Heart right ventricle (tissue), 16 donors: ENCODE data around the gene N4BP3. TPM values are rescaled to one million over a fixed set of nuclear protein-coding genes. Genes with fewer than 3 reads are reported as not detected.

Source experiments
- ATAC-seq, 8 donors: fragments of 200-7000 bp; cut with Tn5 transposase; one replicate each; pipeline ENCODE4 v1.9.1; 2020; ENCODE audit warnings: mild to moderate bottlenecking in 8 of 8, moderate library complexity in 8 of 8, moderate number of reproducible peaks in 1 of 8
- DNase-seq, 2 donors: peaks; one replicate each; pipeline ENCODE4 v3.0.0-alpha.2; 2020
- H3K27ac ChIP-seq, 10 donors: fragments of 200-600 bp; sonication (generic) in 2 of 10; one replicate each; pipeline versions ENCODE4 v1.5.0 to v1.8.0; 2020 to 2022; ENCODE audit warnings: mild to moderate bottlenecking in 3 of 10
- H3K27me3 ChIP-seq, 7 donors: fragments of 200-600 bp; one replicate each; pipeline ENCODE4 v1.8.0; 2021 to 2022; ENCODE audit warnings: mild to moderate bottlenecking in 2 of 7
- H3K36me3 ChIP-seq, 9 donors: fragments of 200-600 bp; sonication (generic) in 1 of 9; one replicate each; pipeline versions ENCODE4 v1.5.0 to v1.8.0; 2020 to 2022; ENCODE audit warnings: mild to moderate bottlenecking in 2 of 9
- H3K4me1 ChIP-seq, 9 donors: fragments of 200-600 bp; sonication (generic) in 1 of 9; one replicate each; pipeline versions ENCODE4 v1.5.0 to v1.8.0; 2020 to 2022; ENCODE audit warnings: mild to moderate bottlenecking in 4 of 9
- H3K4me3 ChIP-seq, 10 donors: fragments of 200-600 bp; sonication (generic) in 2 of 10; one replicate each; pipeline versions ENCODE4 v1.5.0 to v1.8.0; 2020 to 2022; ENCODE audit warnings: mild to moderate bottlenecking in 7 of 10, moderate library complexity in 2 of 10
- H3K9me3 ChIP-seq, 11 donors: fragments of 200-600 bp in 10 of 11; sonication (generic) in 2 of 11; one replicate each; pipeline versions ENCODE4 v1.5.0 to v1.8.0; 2013 to 2022; ENCODE audit warnings: mild to moderate bottlenecking in 2 of 11, control low read depth in 1 of 11, moderate library complexity in 1 of 11
- WGBS, 2 donors: extraction: QIAGEN DNeasy Blood & Tissue Kit; methylation state at CpG; one replicate each; pipeline ENCODE4 v1.1.7; 2013; ENCODE audit warnings: inconsistent platforms in 1 of 2; 5-methylcytosine and 5-hydroxymethylcytosine counted together
- intact Hi-C, 10 donors: fragments of 100-400 bp; cut with DNase I; formaldehyde crosslinking; loops; one replicate each; pipeline versions ENCODE4 v1.11.1 to v1.14.2; 2022
- polyA plus RNA-seq, 2 donors: library from polyadenylated mRNA; stranded (reverse); fragments of 200-250 nt; gene quantifications; one replicate each; pipeline ENCODE4 v1.2.3, GENCODE V29; 2013
- total RNA-seq, 10 donors: library from RNA; stranded (reverse); fragmentation: NEBNext Ultra II Directional in 3 of 10; extraction: Animal tissue kit (Norgen Biotek cat#: 25700) in 3 of 10; gene quantifications; one replicate each; pipeline versions ENCODE4 v1.2.1 to v1.2.4, GENCODE V29; 2021 to 2023
- TF ChIP-seq, protein P1 (sequence below), 9 donors: fragments of 200-600 bp; sonication (generic) in 2 of 9; IDR thresholded peaks; one replicate each; pipeline versions ENCODE4 v1.5.0 to v1.8.0; 2021 to 2022; ENCODE audit warnings: antibody characterized with exemption in 9 of 9, mild to moderate bottlenecking in 5 of 9, moderate library complexity in 1 of 9
- donor health status: Arrhythmogenic right ventricular cardiomyopathy.
- donor health status: ischemic (EF 13 %, LVEDD 7.1; RV severe dilation, severe dysfunction).
- donor health status: healthy with polysubstance abuse.
- donor health status: DM: no; HTN: yes; CAD: no.
- donor health status: DM: no; HTN: no; CAD: no.
- donor health status: ischemic (EF 25% LVEDD 6.9; RV normal size, moderate dysfunction).
- donor health status: ischemic (EF 25% LVEDD 5.7; RV mildly dilated, moderate dysfunction).
- donor health status: healthy.
- donor health status: DM: yes; HTN: yes; CAD: no.
- donor health status: Ischemic cardiomyopathy.
- donor health status: ischemic (EF 35%, LVEDD 5.7; RV mildly dilated, moderate dysfunction).
- donor health status: nonischemic (EF 11% LVEDD 7.7; RV severe dilation, severe dysfunction).
- donor health status: DM: yes; HTN: yes; CAD: no.
- donor health status: PGD.
- donor health status: ischemic (EF 29% LVEDD 5.4; RV normal size, mild dysfunction).
- donor health status: nonischemic (EF 23%, LVEDD 6.1; RV moderate dilation, normal function).

The N4BP3 gene
- total and polyA plus RNA-seq, 12 donors = 1.1 to 5.5 (median 2.8) TPM

DNA sequence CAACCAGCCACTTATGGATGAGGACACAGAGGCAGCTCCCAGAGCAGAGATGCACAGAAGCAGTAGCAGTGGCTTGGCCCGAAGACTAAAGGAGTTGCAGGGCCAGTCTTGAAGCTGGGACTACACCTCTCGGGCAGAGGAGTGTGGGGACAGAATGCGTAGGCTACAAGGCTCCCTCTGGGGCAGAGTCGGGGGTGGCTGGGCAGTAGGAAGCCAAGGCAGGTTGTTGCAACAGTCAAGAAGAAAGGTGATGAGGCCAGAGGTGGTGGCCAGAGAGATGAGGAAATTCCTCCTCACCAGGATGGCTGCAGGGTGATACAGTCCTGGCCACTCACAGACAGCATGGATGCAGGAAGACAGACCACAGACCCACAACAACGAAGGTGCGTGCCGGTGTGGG lies 4.9 kb upstream of the N4BP3 start:
- no peak overlapping the region for H3K27ac ChIP-seq
- no peak overlapping the region for H3K4me3 ChIP-seq
- H3K36me3 ChIP-seq = no peaks in the 10 kb centered on the region
- H3K9me3 ChIP-seq = peaks cover 0 to 5% (median 0%) of the 10 kb centered on the region in 11 donors
- WGBS, 2 donors = 87 to 90% methylated on average over 7 of the region's 7 CpGs
- intact Hi-C loops = no loop called here
- no peak for DNase-seq
- H3K27me3 ChIP-seq = peaks cover 0 to 20% (median 6%) of the 10 kb centered on the region in 7 donors
- TF ChIP-seq, protein P1, sequence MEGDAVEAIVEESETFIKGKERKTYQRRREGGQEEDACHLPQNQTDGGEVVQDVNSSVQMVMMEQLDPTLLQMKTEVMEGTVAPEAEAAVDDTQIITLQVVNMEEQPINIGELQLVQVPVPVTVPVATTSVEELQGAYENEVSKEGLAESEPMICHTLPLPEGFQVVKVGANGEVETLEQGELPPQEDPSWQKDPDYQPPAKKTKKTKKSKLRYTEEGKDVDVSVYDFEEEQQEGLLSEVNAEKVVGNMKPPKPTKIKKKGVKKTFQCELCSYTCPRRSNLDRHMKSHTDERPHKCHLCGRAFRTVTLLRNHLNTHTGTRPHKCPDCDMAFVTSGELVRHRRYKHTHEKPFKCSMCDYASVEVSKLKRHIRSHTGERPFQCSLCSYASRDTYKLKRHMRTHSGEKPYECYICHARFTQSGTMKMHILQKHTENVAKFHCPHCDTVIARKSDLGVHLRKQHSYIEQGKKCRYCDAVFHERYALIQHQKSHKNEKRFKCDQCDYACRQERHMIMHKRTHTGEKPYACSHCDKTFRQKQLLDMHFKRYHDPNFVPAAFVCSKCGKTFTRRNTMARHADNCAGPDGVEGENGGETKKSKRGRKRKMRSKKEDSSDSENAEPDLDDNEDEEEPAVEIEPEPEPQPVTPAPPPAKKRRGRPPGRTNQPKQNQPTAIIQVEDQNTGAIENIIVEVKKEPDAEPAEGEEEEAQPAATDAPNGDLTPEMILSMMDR (IDR thresholded peaks at IDR 0.05) = no peak
- no peak for ATAC-seq
- peaks cover 0 to 10% (median 3%) of the 10 kb centered on the region in 9 donors for H3K4me1 ChIP-seq

DNA sequence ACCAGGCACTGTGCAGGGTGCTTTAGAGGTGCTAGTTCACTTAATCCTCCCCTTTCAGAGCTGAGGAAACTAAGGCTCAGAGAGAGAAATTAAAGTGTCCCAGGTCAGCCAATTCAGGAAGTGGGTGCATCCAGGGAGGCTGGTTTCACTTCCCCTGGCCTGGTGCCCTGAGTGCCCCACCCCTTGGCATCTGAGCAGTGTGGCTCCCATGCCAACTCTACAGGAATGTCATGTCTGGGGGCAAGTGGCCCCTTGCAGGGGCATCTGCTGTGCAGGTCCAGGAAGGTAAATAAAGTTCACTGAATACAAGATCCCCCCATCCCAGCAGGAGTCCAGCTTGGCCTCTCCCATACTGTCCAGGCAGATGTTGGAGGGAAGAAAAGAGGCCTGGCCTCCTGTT lies 4.4 kb upstream of the N4BP3 start:
- intact Hi-C loops = no loop called here
- ATAC-seq (no peak), DNase-seq (no peak)
- H3K4me1 ChIP-seq = peaks cover 0 to 15% (median 7%) of the 10 kb centered on the region in 9 donors
- TF ChIP-seq, protein P1 (IDR thresholded peaks at IDR 0.05) = no peak
- H3K36me3 ChIP-seq = no peaks in the 10 kb centered on the region
- peaks cover 0 to 5% (median 0%) of the 10 kb centered on the region in 11 donors for H3K9me3 ChIP-seq
- H3K4me3 ChIP-seq = no peak overlapping the region
- H3K27ac ChIP-seq = no peak overlapping the region
- H3K27me3 ChIP-seq = peaks cover 0 to 25% (median 11%) of the 10 kb centered on the region in 7 donors

DNA sequence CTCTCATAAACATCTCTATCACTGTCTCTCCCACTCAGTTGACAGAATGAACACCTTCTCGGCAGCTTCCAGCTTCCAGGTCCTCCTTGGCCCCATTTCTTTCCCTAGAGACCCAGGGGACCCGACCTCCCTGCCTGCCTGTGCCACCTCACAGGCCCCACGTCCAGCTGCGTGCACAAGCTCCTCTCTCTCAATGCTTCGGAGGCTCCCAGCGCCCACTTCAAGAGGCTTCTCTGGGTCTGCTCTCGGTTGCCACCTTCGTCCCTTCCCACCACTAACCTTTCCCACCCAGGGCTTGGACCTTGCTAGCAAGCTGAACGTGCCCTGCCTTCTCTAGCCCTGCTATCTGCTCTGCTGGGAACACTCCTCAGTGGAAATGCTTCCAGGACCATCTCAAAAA lies 2.8 kb upstream of the N4BP3 start:
- Histone ChIP-seq H3K27ac (no peak overlapping the region), H3K27me3 (peaks cover 0 to 41% (median 27%) of the 10 kb centered on the region in 7 donors), H3K9me3 (peaks cover 0 to 5% (median 0%) of the 10 kb centered on the region in 11 donors), H3K36me3 (no peaks in the 10 kb centered on the region), H3K4me1 (peaks cover 4 to 30% (median 19%) of the 10 kb centered on the region in 9 donors), H3K4me3 (no peak overlapping the region)
- intact Hi-C loops = loop anchor here in 3 of 10 donors (5.0 kb wide), 3 partner anchors 33 to 42 kb away; partner anchors contain the start of gene NHP2 (in 1 of the 3)
- ATAC-seq (no peak), DNase-seq (no peak)
- TF ChIP-seq, protein P1 (IDR thresholded peaks at IDR 0.05) = no peak
- 92 to 93% methylated on average over 9 of the region's 9 CpGs for WGBS, 2 donors

GRCh38 chr5:178111925-178112324 lies 1.4 kb upstream of the N4BP3 start:
- Histone ChIP-seq H3K27me3 (peaks cover 0 to 55% (median 32%) of the 10 kb centered on the region in 7 donors), H3K9me3 (peaks cover 0 to 5% (median 0%) of the 10 kb centered on the region in 11 donors), H3K27ac (no peak overlapping the region), H3K36me3 (no peaks in the 10 kb centered on the region), H3K4me1 (peaks cover 9 to 43% (median 26%) of the 10 kb centered on the region in 9 donors), H3K4me3 (no peak overlapping the region)
- ATAC-seq = no peak
- 72 to 80% methylated on average over 3 of the region's 3 CpGs for WGBS, 2 donors
- intact Hi-C loops = loop anchor here in 3 of 10 donors (5.0 kb wide), 3 partner anchors 35 to 40 kb away; partner anchors contain the start of gene NHP2 (in 1 of the 3)
- no peak for DNase-seq
- TF ChIP-seq, protein P1 (IDR thresholded peaks at IDR 0.05) = no peak
